Measurements from ENCODE around the gene PLD6. TPM values are rescaled to one million over a fixed set of nuclear protein-coding genes. Genes with fewer than 3 reads are reported as not detected.
"Not testable (repeated sequence)": the region's sequence is repeated elsewhere in the genome, so short reads cannot be mapped to it uniquely, and the experiment has no call there.

Gene PLD6
- total and polyA plus RNA-seq, 12 donors: 1.9 to 14.2 (median 3.3) TPM

DNA sequence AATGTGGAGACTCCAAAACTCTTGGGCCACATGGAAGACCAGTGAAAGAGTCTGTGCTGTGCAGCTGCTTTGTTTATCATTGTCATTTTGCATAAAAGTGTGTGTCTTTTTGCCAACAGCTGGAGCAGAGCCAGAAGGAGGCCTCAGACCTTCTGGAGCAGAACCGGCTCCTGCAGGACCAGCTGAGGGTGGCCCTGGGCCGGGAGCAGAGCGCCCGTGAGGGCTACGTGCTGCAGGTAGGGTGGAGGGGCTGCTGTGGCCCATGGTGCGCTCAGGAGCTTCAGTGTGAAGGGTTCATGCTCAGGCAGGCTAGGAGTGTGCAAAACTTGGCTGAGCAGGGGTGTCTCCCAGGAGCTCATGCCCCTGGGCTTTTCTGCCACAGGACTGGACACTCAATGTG, 45.0 kb downstream of the PLD6 start:
- H3K4me3 ChIP-seq: no peak overlapping the region
- H3K4me1 ChIP-seq (replicated peaks in 1 of 2): peaks cover 0 to 3% of the 10 kb centered on the region in 2 donors
- WGBS, 4 donors: 89 to 96% (median 90%) methylated on average over 5 to 6 of the region's 6 CpGs
- TF ChIP-seq POLR2A (IDR thresholded peaks at IDR 0.05): no peak
- TF ChIP-seq, protein P1, sequence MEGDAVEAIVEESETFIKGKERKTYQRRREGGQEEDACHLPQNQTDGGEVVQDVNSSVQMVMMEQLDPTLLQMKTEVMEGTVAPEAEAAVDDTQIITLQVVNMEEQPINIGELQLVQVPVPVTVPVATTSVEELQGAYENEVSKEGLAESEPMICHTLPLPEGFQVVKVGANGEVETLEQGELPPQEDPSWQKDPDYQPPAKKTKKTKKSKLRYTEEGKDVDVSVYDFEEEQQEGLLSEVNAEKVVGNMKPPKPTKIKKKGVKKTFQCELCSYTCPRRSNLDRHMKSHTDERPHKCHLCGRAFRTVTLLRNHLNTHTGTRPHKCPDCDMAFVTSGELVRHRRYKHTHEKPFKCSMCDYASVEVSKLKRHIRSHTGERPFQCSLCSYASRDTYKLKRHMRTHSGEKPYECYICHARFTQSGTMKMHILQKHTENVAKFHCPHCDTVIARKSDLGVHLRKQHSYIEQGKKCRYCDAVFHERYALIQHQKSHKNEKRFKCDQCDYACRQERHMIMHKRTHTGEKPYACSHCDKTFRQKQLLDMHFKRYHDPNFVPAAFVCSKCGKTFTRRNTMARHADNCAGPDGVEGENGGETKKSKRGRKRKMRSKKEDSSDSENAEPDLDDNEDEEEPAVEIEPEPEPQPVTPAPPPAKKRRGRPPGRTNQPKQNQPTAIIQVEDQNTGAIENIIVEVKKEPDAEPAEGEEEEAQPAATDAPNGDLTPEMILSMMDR (IDR thresholded peaks at IDR 0.05): no peak
- H3K36me3 ChIP-seq (replicated peaks in 1 of 2): peaks cover 0 to 95% of the 10 kb centered on the region in 2 donors
- intact Hi-C loops (cut with DNase I): no loop called here
- no peak for DNase-seq
- H3K9me3 ChIP-seq (replicated peaks in 1 of 3): no peaks in the 10 kb centered on the region
- no peaks in the 10 kb centered on the region for H3K27me3 ChIP-seq
- no peak overlapping the region for H3K27ac ChIP-seq

DNA sequence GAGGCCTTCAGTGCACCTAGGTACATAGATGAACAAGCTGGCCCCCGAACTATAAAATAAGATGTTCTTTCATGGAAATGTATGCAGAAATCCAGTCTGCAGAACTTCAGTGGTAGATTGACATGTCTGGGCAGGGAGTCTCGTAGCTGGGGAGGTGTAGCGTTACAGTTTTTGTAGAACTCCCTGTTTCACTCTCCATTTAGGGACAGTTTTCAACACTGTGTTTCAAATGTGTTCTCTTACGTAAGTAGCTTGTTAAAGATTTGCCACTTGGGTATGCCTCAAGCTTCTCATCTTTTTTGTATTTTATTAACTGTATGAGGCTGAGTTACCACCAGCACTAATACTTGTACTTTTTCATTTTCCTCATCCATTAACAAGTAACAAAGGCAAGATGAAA, 46.6 kb downstream of the PLD6 start:
- Histone ChIP-seq H3K4me3 (no peak overlapping the region), H3K36me3 (replicated peaks in 1 of 2) (peaks cover 0 to 96% of the 10 kb centered on the region in 2 donors), H3K27me3 (no peaks in the 10 kb centered on the region), H3K4me1 (replicated peaks in 1 of 2) (peaks cover 0 to 3% of the 10 kb centered on the region in 2 donors), H3K27ac (no peak overlapping the region), H3K9me3 (replicated peaks in 1 of 3) (no peaks in the 10 kb centered on the region)
- TF ChIP-seq, protein P1 (IDR thresholded peaks at IDR 0.05): no peak
- no peak for TF ChIP-seq POLR2A (IDR thresholded peaks at IDR 0.05)
- intact Hi-C loops (cut with DNase I): loop anchor here in 1 of 2 donors (10.0 kb wide), 1 partner anchor 155 kb away; no protein-coding TSS in a partner anchor
- DNase-seq: no peak
- WGBS, 4 donors: 92 to 98% (median 96%) methylated on average over 4 of the region's 4 CpGs

DNA sequence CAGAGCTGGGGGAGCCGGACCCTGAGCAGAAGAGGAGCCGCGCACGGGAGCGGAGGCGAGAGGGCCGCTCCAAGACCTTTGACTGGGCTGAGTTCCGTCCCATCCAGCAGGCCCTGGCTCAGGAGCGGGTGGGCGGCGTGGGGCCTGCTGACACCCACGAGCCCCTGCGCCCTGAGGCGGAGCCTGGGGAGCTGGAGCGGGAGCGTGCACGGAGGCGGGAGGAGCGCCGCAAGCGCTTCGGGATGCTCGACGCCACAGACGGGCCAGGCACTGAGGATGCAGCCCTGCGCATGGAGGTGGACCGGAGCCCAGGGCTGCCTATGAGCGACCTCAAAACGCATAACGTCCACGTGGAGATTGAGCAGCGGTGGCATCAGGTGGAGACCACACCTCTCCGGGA, 47.6 kb downstream of the PLD6 start:
- not testable (repeated sequence) for H3K27ac ChIP-seq; DNase-seq; H3K9me3 ChIP-seq (replicated peaks in 1 of 3); H3K4me1 ChIP-seq (replicated peaks in 1 of 2); H3K27me3 ChIP-seq; H3K4me3 ChIP-seq
- WGBS, 4 donors: 93 to 97% (median 96%) methylated on average over 25 to 33 of the region's 33 CpGs
- intact Hi-C loops (cut with DNase I): loop anchor here in 1 of 2 donors (10.0 kb wide), 1 partner anchor 154 kb away; no protein-coding TSS in a partner anchor
- H3K36me3 ChIP-seq (replicated peaks in 1 of 2): peaks cover 0 to 99% of the 10 kb centered on the region in 2 donors

DNA sequence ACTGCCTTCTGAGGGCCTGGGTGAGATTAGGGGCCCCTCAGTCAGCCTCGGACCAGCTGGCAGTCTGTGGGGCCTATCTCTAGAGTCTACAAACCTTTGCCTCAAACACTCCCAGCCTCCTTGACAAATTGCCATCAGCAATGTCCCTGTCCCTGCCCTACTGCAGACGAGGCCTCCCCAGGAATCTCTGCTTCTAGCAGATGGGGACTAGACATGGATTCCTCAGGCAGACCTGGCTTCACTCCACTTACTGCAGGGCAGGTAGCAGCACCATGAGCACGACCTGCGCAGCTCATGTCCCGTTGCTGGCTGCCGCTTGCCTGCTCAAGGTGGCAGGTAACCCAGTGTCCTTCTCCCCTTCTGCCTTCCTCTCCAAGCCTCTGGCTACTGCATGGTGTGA, 49.1 kb downstream of the PLD6 start:
- peaks cover 0 to 99% of the 10 kb centered on the region in 2 donors for H3K36me3 ChIP-seq (replicated peaks in 1 of 2)
- TF ChIP-seq, protein P1 (IDR thresholded peaks at IDR 0.05): no peak
- TF ChIP-seq POLR2A (IDR thresholded peaks at IDR 0.05): no peak
- WGBS, 4 donors: 88 to 92% (median 89%) methylated on average over 5 to 6 of the region's 6 CpGs
- DNase-seq: no peak
- intact Hi-C loops (cut with DNase I): loop anchor here in 1 of 2 donors (10.0 kb wide), 1 partner anchor 152 kb away; no protein-coding TSS in a partner anchor
- H3K27ac ChIP-seq: no peak overlapping the region
- no peaks in the 10 kb centered on the region for H3K9me3 ChIP-seq (replicated peaks in 1 of 3)
- H3K4me3 ChIP-seq: no peak overlapping the region
- peaks cover 4 to 7% of the 10 kb centered on the region in 2 donors for H3K4me1 ChIP-seq (replicated peaks in 1 of 2)
- no peaks in the 10 kb centered on the region for H3K27me3 ChIP-seq

DNA sequence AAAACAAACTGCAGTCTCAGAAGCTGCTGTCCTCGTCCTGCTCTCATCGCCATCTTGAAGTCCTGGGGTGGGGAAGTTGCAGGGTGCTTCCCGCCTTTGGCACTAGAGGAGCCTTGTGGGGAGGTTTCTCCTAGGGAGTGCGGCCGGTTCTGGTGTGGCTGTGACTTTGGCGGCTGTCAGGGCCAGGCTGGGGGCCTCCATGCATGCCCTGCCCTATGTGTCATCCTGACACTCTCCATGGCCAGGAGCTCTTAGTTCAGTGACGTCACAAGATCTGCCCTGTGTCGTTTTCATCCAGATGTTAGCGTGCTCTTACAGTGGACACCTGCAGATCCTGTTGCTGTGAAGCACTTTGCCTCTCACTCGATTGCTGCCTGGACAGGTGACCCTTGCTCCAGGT, 49.6 kb downstream of the PLD6 start:
- DNase-seq: no peak
- H3K27ac ChIP-seq: no peak overlapping the region
- no peak overlapping the region for H3K4me3 ChIP-seq
- no peaks in the 10 kb centered on the region for H3K9me3 ChIP-seq (replicated peaks in 1 of 3)
- intact Hi-C loops (cut with DNase I): loop anchor here in 1 of 2 donors (10.0 kb wide), 1 partner anchor 152 kb away; no protein-coding TSS in a partner anchor
- peaks cover 0 to 94% of the 10 kb centered on the region in 2 donors for H3K36me3 ChIP-seq (replicated peaks in 1 of 2)
- no peaks in the 10 kb centered on the region for H3K27me3 ChIP-seq
- TF ChIP-seq POLR2A (IDR thresholded peaks at IDR 0.05): no peak
- TF ChIP-seq, protein P1 (IDR thresholded peaks at IDR 0.05): no peak
- peaks cover 9 to 13% of the 10 kb centered on the region in 2 donors for H3K4me1 ChIP-seq (replicated peaks in 1 of 2)
- 70 to 75% (median 73%) methylated on average over 8 to 10 of the region's 10 CpGs for WGBS, 4 donors
